Fibroblast of the aortic adventitia (primary cell): ENCODE measurements around the gene TAF5L. TPM values are rescaled to one million over a fixed set of nuclear protein-coding genes. Genes with fewer than 3 reads are reported as not detected.

Experiments
- DNase-seq: peaks from one replicate; pipeline ENCODE4 v3.0.0-alpha.2; 2010; ENCODE audit warnings: low read depth
- H3K4me3 ChIP-seq: 2 replicates; pipeline ENCODE4 v1.5.1; 2011; ENCODE audit warnings: low read depth, mild to moderate bottlenecking, control low read depth, low read length, moderate library complexity
- CTCF ChIP-seq: IDR thresholded peaks from 2 replicates; pipeline ENCODE4 v1.5.1; 2011; ENCODE audit warnings: mild to moderate bottlenecking, low read length, control low read depth, inconsistent platforms; ENCODE audit not compliant: insufficient read depth
- total RNA-seq: library from RNA; depleted of rRNA; stranded (reverse); fragments of >200 nt; gene quantifications from 2 replicates; pipeline ENCODE4 v1.2.3, GENCODE V29; 2012; ENCODE audit warnings: low replicate concordance

Gene TAF5L
- total RNA-seq, 1 donor: 14.3 TPM

GRCh38 chr1:229642970-229643369 lies 17.0 kb upstream of the TAF5L start:
- TF ChIP-seq CTCF: no peak
- H3K4me3 ChIP-seq: no peak overlapping the region
- no peak for DNase-seq

GRCh38 chr1:229642376-229642775 lies 16.5 kb upstream of the TAF5L start:
- TF ChIP-seq CTCF: no peak
- H3K4me3 ChIP-seq: no peak overlapping the region
- no peak for DNase-seq

GRCh38 chr1:229641306-229641705 lies 15.4 kb upstream of the TAF5L start:
- no peak overlapping the region for H3K4me3 ChIP-seq
- no peak for DNase-seq
- no peak for TF ChIP-seq CTCF

GRCh38 chr1:229640455-229640854 lies 14.5 kb upstream of the TAF5L start:
- H3K4me3 ChIP-seq: no peak overlapping the region
- TF ChIP-seq CTCF: no peak
- no peak for DNase-seq

- H3K4me3 ChIP-seq: no peak overlapping the region
- no peak for TF ChIP-seq CTCF
- DNase-seq: no peak
These were observed 11.8 kb upstream of the TAF5L start for GRCh38 chr1:229637746-229638145.

- TF ChIP-seq CTCF: no peak
- H3K4me3 ChIP-seq: no peak overlapping the region
- no peak for DNase-seq
These were observed 10.1 kb upstream of the TAF5L start for GRCh38 chr1:229636042-229636441.

GRCh38 chr1:229631966-229632365 lies 6.0 kb upstream of the TAF5L start:
- no peak overlapping the region for H3K4me3 ChIP-seq
- DNase-seq: no peak
- TF ChIP-seq CTCF: no peak
